ENCODE data around the gene DOCK9.

The DOCK9 gene

GRCh38 chr13:98843482-98843877 lies 134.4 kb downstream of the DOCK9 start:
- no peak for DNase-seq

GRCh38 chr13:98842858-98843481 lies 134.9 kb downstream of the DOCK9 start:
- peak; percentile 85 for DNase-seq

GRCh38 chr13:98842070-98842469 lies 135.8 kb downstream of the DOCK9 start:
- DNase-seq = no peak

GRCh38 chr13:98839856-98840769 lies 137.8 kb downstream of the DOCK9 start:
- peak; percentile 39 for DNase-seq

- no peak for DNase-seq
These were observed 139.1 kb downstream of the DOCK9 start for GRCh38 chr13:98838776-98839175.

- no peak for DNase-seq
These were observed 140.0 kb downstream of the DOCK9 start for GRCh38 chr13:98837896-98838295.

GRCh38 chr13:98835156-98835555 lies 142.7 kb downstream of the DOCK9 start:
- DNase-seq = no peak

GRCh38 chr13:98834254-98834960 lies 143.5 kb downstream of the DOCK9 start:
- DNase-seq = no peak

GRCh38 chr13:98831236-98831635 lies 146.6 kb downstream of the DOCK9 start:
- no peak for DNase-seq

- no peak for DNase-seq
These were observed 148.3 kb downstream of the DOCK9 start for GRCh38 chr13:98829541-98829940.

GRCh38 chr13:98828614-98829013 lies 149.2 kb downstream of the DOCK9 start:
- no peak for DNase-seq

- no peak for DNase-seq
These were observed 150.4 kb downstream of the DOCK9 start for GRCh38 chr13:98827449-98827848.

- no peak for DNase-seq
These were observed 151.7 kb downstream of the DOCK9 start for GRCh38 chr13:98826146-98826545.

GRCh38 chr13:98825659-98826058 lies 152.2 kb downstream of the DOCK9 start:
- DNase-seq = no peak

GRCh38 chr13:98824376-98825160 lies 153.3 kb downstream of the DOCK9 start:
- DNase-seq = no peak

GRCh38 chr13:98823442-98823841 lies 154.4 kb downstream of the DOCK9 start:
- no peak for DNase-seq

- no peak for DNase-seq
These were observed 155.6 kb downstream of the DOCK9 start for GRCh38 chr13:98822225-98822606.

GRCh38 chr13:98821372-98822224 lies 156.3 kb downstream of the DOCK9 start:
- DNase-seq = no peak

GRCh38 chr13:98820744-98821371 lies 157.0 kb downstream of the DOCK9 start:
- DNase-seq = no peak

- DNase-seq = no peak
These were observed 157.6 kb downstream of the DOCK9 start for GRCh38 chr13:98820300-98820699.

- no peak for DNase-seq
These were observed 158.4 kb downstream of the DOCK9 start for GRCh38 chr13:98819382-98820010.
